GM10847 (cell line): ENCODE measurements around the gene TRAF3IP3.

Source experiments
- POLR2A ChIP-seq: IDR thresholded peaks from 2 replicates; pipeline ENCODE4 v1.6.1; 2011; ENCODE audit not compliant: insufficient read length; ENCODE audit errors: extremely low read depth

The TRAF3IP3 gene

DNA sequence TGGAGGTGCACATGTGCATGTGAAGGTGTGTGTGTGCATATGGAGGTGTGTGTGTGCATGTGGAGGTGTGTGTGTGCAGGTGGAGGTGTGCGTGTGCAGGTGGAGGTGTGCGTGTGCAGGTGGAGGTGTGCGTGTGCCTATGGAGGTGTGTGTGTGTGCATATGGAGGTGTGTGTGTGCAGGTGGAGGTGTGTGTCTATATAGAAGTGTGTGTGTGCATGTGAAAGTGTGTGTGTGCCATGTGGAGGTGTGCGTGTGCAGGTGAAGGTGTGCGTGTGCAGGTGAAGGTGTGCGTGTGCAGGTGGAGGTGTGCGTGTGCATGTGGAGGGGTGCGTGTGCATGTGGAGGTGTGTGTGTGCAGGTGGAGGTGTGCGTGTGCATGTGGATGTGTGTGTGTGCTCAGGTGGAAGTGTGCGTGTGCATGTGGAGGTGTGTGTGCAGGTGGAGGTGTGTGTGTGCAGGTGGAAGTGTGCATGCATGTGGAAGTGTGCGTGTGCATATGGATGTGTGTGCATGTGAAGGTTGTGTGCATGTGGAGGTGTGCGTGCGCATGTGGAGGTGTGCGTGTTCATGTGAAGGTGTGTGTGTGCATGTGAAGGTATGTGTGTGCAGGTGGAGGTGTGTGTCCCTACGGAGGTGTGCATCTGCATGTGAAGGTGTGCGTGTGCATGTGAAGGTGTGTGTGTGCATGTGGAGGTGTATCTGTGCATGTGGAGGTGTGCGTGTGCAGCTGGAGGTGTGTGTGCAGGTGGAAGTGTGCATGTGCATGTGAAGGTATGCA is 15.0 kb downstream of the TRAF3IP3 start:
- no peak for TF ChIP-seq POLR2A

DNA sequence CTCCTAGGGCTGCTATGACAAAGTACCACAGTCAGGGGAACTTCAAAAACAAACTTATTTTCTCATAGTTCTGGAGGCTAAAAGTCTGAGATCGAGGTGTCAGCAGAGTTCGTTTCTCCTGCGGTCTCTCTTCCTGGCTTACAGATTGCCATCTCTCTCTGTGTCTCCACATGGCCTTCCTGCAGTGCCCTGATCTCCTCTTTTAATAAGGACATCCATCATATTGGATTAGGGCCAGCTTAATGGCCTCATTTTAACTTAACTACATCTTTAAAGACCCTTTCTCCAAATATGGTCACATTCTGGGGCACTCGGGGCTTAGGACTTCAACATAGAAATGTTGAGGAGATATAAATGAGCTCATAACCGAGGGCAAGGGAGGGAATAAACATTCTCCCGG is 16.3 kb downstream of the TRAF3IP3 start:
- TF ChIP-seq POLR2A = no peak

DNA sequence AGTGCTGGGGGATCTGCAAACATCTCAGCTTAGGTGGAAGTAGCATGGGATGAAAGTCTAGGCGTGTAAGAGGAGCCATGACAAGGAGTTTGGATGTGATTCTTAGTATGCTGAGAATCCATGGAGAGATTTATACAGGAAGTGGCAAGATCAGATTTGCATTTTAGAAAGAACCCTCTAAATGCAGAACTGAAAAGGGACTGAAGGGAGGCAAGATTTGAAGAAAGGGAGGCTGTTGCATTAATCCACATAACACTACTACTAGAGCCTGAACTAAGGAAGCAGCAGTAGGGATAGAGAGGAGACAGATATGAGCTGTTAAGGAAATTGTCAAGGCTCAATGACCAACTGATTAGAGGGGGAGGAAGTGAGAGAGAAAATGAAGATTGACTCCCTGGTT is 18.7 kb downstream of the TRAF3IP3 start:
- TF ChIP-seq POLR2A = no peak

DNA sequence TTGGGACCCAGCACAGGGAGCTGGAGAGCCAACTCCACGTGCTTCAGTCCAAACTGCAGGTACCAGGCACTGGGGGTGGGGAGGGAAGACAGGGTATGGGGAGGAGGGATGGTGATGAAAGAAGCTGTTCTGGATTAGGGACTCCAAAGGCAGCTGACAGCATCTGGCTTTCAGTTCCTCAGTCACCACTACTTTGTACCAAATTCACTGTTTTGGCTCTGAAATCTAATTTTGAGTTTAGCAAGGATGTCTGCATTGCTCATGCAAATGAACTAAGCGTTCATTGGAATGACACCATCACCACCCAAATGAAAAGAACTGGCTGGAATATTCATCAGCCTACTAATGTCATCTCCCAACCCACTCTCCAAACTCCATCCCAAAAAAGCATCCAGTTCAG is 19.8 kb downstream of the TRAF3IP3 start:
- no peak for TF ChIP-seq POLR2A

DNA sequence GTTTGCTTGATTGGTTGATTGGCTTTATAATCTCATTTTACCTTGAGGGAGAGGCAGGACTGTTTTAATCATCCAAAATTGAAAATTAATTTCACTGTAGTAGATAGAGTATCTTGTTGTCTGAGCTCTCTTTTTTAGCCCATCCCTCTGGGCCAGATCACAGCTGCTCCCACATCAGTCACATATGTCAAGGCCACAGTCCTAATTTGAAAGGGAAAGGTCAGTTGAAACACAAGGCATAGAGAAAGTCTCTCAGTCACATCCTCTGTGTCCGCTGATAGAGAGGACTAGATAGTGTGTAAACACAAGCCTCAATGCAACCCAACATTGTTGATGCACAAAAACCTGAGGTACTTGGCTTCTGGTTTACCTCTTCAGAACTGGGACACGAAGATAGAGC is 21.7 kb downstream of the TRAF3IP3 start:
- no peak for TF ChIP-seq POLR2A

DNA sequence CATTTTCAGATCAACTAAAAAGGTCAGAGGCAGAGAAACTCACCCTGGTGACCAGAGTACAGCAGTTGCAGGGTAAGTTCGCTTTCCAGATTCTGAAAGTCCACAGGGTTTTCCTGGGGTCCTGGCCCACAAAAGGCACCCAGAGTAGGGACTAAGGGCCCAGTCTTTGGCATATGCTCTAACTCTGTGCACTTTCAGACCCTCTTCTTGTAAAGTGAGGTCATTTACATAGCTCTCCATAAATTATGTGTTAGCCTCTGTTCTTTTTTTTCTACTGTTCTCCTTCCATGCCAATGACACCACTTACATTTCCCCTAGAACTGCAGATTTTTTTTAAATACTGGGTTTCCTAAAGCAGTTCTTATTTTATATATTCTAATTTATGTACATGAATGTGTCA is 22.2 kb downstream of the TRAF3IP3 start:
- no peak for TF ChIP-seq POLR2A

DNA sequence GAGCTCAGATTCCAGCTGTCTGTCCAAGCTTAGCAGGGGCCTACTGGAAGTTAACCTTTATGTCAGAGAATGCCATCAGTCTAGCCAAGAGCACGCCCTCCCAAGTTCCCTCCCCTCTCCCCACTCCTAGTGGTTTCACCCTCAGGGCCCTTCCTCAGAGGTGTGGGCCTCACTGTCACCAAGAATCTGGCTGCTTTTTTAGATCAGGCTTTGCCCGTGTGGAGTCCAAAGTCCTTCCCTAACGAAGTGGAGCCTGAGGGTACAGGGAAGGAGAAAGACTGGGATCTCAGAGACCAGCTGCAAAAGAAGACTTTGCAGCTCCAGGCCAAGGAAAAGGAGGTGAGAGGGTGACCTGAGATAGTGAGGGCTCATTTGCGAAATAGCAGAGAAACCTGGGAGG is 24.4 kb downstream of the TRAF3IP3 start:
- TF ChIP-seq POLR2A = no peak

DNA sequence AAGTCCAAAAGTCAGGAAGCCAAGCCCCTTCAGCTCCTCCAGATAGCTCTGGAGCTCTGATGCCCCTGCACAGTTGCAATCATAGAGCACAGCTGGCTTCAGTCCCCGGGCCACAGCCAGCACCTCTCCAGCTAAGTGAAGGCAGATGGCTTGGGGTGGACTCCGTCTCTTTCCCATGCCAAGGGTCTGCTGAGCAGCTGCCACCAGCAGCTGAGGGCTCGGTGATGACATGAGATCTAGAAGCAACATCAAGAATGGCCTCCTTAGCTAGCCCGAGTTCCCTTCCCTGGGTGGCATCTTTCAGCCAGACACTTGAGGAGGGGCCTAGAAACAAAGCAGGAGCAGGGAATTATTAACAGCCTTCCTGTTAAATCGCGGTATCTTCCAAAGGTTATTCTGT is 27.5 kb downstream of the TRAF3IP3 start:
- no peak for TF ChIP-seq POLR2A

DNA sequence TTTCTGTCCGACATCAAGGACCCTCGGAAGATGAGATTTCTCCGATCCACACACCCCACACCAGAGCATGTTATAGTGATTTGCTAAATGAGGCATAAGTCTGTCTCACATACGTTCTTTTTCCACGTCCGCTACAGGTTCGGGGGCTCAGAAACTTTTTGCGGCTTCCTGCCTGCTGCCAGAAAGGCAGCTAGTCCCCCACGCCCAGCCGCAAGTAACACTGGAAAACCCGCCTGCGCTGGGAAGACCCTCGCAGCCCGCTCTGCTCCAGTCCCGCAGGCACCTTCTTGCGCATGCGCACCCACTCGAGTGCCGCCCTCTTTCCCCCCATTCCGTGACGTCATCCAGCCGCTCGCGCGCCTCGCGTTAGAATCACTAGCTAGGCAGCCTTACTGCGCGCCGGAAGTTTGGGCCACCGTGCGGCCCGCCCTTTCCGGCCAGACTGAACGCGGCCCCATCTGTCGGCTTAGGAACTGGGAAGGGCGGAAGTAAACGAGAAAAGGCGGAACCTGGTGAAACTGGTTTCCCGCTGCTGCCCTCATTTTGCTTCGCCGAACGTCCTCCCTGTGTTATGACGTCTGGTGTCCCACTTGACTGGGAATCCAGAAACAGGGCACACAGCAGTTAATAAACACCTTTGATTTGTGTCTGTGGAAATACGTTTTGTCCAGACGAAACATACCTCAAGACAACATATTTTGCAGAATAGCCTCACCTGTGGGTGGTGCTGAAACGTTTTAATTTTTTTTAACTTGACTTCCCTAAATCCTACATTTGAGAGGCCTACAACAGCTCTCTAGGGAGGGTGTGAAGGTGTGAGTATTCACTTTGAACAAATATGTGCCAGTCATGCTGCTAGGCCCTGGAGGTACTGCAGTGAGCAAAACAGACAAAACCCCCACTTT is 28.7 kb downstream of the TRAF3IP3 start, which contains the start of gene C1orf74:
C1orf74 (minus strand) TSS at position 295 of the 905 bp plus-strand sequence. CDS start 925 bp downstream, outside the sequence.
- TF ChIP-seq POLR2A = peak; percentile 93

DNA sequence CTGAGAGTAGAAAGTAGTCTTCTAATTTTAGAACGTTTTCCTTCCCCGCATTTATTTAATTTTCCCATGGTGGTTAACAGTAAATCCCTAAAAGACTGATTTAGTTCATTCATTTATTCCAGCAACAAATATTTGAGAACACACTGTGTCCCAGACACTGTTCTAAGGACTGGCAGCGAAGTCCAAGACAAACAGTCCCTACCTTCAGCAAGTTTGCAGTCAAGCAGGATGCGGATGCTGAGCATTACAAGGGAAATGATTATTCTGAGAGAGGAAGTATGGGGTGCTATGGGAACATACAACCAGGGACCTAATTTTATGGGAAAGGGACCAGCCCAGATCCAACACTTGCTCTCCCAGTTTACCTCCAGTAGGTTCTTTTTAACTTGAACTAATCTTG is 29.7 kb downstream of the TRAF3IP3 start:
- TF ChIP-seq POLR2A = no peak

DNA sequence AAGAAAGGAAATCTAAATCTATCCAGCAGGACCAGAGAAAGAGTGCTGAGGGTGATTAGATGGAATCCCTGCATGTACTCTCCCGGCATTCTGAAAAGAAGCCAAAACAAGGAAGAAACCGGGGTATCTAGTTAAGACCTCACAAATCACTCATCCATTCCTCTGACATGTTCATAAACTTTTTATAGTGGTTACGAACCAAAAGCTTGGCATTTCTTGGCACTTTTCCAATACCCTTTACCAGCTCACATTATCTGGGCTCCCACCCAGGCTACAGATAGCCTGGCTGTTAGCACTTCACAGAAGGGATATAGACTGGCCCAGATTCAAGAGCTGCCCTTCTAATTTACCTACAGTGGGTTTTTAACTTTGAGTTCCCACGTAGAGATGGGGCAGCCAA is 30.3 kb downstream of the TRAF3IP3 start:
- no peak for TF ChIP-seq POLR2A

DNA sequence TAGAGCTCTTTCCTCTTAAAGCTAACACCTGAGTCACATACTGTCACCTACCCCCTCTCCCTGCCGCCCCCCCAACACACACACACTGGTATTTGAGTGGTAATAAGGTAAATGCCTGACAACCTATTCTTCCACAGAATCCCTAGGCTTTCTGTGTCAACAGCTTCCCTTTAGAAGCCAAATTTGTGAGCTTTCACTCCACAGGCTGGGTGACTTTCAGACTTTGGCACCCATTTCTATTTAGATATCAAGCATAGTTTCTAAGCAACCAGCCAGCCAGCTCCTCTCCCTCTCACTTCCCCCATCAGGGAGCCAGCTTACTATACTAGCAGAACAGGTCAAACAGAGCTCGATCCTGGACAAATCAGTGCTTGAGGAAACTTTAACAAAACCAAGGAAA is 31.7 kb downstream of the TRAF3IP3 start:
- no peak for TF ChIP-seq POLR2A

DNA sequence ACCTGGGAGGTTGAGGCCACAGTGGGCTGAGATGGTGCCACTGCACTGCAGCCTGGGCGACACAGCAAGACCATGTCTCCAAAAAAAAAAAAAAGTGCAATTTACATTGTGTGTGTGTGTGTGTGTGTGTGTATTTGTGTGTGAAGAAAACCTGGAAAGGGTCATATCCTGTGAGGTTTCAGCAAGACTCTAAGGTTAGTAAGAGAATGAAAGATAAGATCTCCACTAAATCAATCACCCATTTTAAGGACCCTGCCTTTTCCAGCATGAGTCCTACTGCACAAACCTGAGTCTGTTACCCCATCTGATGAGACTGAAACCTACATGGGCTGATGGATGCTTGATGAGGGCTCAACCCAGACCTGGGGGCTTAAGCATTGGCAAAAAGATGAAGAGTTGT is 33.4 kb downstream of the TRAF3IP3 start:
- TF ChIP-seq POLR2A = no peak

DNA sequence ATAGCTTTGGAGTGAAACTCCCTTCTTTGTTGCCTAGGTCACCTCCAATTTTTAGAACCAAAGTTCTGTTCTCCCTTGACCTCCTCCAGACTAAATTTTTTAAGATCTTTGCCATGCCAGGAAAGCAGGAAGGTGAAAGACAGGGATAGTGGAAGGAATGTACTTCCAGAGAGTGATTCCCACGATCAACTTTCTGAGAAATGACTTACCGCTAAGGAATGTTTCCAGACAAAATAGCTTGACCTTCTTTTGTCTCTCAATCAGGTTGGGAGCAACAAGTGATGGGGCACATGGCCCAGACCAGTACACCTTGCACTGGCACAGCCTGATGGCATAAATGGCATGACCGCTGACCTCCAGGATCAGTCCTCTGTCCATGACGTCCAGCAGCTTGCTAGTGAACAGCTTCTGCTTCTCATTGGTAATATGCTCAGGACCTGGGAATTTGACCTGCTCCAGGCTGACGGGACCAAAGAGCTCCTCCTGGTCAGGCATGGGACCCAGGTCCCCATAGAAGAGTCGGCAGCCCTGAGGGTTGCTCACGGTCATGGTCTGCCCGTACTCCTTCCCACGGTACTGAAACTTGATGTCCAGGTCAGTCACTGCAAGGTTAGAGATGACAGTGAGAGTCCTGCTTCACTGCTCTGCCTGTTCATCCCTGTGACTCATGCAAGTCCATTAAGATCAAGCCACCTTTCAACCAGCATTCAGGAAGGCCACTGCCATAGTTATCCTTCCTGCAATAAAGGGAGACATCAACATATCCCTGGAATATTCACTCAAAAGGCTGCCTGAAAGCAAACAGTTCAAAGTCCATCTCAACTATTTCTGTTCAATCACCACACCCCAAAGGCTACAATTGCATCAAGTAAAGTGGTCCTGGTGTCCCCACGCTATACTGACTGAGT is 34.7 kb downstream of the TRAF3IP3 start:
- TF ChIP-seq POLR2A = no peak

DNA sequence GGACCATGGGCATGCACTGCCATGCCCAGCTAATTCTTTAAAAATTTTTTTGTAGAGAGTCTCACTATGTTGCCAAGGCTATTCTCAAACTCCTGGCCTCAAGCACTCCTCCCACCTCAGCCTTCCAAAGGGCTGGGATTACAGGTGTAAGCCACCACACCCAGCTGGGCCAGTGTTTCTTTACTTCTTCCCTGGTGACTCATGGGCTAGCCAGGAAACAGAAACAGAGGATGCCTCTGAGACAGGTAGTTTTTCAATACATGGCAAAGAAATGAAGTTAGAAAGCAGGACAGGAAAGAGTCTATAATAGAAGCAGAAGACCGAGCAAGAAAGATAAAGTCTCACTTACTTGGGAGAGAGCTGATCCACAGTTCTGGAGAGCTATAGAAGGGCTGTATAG is 36.1 kb downstream of the TRAF3IP3 start:
- no peak for TF ChIP-seq POLR2A
